M059J (cell line): ENCODE results near the gene TMEM170A. TPM values are rescaled to one million over a fixed set of nuclear protein-coding genes. Genes with fewer than 3 reads are reported as not detected.
"Not testable (repeated sequence)": the region's sequence is repeated elsewhere in the genome, so short reads cannot be mapped to it uniquely, and the experiment has no call there.

Experiments used
- DNase-seq: peaks from one replicate; pipeline ENCODE4 v3.0.0-alpha.2; 2012; ENCODE audit warnings: low read depth
- total RNA-seq: library from RNA; depleted of rRNA; stranded (reverse); fragments of >200 nt; shearing (Covaris generic); gene quantifications from 2 replicates; pipeline ENCODE4 v1.2.3, GENCODE V29; 2014

Gene TMEM170A
- total RNA-seq, 1 experiment from 2014 or later = 27.5 TPM

DNA sequence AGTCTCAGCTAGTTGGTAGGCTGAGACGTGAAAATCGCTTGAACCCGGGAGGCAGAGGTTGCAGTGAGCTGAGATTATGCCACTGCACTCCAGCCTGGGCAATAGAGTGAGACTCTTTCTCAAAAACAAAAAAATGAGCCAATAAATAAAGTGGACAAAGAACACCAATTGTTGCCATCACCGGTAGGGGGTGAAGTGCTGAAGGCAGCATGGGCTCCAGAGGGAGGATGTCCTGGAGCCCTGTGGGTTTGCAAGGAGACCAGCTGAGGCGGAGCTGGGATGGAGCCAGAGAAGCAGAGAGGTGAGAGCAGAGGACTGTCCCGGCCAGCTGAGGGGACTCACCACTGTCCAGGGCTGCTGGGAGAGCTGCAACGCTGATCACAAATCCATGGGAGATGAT lies 17.0 kb upstream of the TMEM170A start:
- DNase-seq = peak; percentile 42

GRCh38 chr16:75479421-75479990 lies 15.0 kb upstream of the TMEM170A start:
- no peak for DNase-seq

GRCh38 chr16:75478480-75479345 lies 14.2 kb upstream of the TMEM170A start:
- DNase-seq = no peak

GRCh38 chr16:75477680-75478473 lies 13.4 kb upstream of the TMEM170A start:
- peak; percentile 43 for DNase-seq

- DNase-seq = peak; percentile 69
These were observed 12.3 kb upstream of the TMEM170A start for GRCh38 chr16:75476817-75477216.

- no peak for DNase-seq
These were observed 10.9 kb upstream of the TMEM170A start for GRCh38 chr16:75475420-75475847.

DNA sequence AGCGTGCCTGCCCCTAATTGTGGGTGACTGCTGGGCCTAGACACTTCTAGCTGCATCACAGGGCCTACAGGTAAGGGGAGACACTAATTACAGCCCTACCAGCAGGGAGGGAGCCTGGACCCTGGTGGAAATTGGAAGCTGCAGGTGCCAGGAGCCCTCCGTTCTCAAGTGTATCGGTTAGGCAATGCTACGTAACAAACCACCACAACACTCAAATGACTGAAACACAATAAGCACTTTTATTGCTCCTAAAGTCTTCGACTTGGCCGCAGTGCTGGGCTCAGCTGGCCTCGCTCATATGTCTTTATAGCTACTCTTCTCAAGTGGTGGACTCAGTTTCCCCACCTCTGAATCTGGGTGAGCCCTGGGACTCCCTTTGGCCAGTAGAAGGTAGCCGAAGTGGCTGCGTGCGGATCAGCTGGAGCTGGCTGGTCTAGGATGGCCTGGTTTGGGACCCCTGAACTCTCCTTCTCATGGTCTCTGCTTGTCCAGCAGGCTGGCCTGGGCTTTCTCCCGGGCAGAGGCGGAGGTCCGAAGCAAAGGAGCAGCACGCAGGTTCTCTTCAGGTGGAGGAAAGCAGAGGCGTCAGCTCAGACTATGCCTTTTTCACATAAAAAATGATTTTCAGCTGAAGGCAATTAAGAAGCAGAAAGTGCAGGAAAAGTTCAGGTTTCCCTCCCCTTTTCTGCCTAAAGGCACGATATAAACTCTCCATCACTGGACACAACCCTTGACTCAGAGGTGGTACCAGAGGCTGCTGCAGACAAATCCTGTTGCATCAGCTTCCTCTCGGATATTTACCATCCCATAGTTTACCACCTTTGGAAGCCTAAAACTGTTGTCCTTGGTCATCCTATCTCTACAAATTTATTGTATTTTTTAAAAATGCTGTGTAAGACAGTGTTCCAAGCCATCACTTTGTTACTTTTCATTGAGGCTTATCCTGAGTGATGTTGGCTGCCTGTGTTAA lies 8.7 kb upstream of the TMEM170A start:
- DNase-seq = no peak

GRCh38 chr16:75471723-75472633 lies 7.5 kb upstream of the TMEM170A start:
- peak; percentile 67 for DNase-seq

DNA sequence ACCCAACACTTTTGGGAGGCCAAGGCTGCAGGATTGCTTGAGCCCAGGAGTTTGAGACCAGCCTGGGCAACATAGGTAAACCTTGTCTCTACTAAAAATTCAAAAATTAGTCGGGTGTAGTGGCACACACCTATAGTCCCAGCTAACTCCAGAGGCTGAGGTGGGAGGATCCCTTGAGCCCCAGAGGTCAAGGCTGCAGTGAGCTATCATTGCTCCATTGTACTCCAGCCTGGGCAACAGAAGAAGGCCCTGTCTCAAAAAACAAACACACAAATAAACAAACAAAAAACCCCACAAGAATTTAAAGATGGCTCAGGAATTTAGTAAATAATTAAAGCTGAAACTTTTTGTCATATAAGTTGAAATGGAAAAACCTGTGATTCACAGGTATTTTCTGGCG lies 2.3 kb upstream of the TMEM170A start:
- no peak for DNase-seq

GRCh38 chr16:75463389-75464121 lies 934 bp downstream of the TMEM170A start:
- DNase-seq = peak; percentile 48

- no peak for DNase-seq
These were observed 1.7 kb downstream of the TMEM170A start for GRCh38 chr16:75462806-75463205.

DNA sequence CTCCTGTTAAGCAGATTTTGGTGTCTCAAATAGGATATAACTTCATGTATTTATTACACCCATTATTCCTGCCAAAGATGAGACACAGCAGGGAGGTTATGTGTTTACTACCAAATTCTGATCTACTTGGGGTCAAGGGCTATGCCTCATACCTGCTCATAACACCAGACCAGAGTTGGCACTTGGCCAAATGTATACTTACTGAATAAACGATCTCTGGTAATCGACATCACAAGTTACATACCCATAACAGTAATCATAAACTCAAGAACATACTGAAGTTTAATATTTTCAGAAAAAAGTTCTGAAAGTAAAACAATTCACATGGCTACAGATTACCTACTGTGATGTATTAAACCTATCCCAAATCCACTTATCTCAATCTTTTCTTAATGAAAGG lies 2.9 kb downstream of the TMEM170A start:
- DNase-seq = no peak

GRCh38 chr16:75460446-75460845 lies 4.0 kb downstream of the TMEM170A start:
- no peak for DNase-seq

DNA sequence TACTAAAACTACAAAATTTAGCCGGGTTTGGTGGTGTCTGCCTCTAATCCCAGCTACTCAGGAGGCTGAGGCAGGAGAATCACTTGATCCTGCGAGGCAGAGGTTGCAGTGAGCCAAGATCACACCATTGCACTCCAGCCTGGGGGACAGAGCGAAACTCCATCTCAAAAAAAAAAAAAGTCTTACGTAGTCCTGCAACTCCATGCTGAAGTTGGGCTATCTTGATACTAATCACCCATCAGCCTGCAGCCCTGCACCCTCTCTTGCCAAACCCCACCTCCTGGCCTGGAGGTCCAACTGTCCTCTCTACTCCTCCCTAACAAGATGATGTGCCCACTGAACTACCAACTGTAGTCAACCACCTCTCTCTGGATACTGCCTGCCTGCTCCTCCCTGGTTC lies 4.8 kb downstream of the TMEM170A start:
- DNase-seq = no peak

- no peak for DNase-seq
These were observed 6.0 kb downstream of the TMEM170A start for GRCh38 chr16:75458439-75458838.

DNA sequence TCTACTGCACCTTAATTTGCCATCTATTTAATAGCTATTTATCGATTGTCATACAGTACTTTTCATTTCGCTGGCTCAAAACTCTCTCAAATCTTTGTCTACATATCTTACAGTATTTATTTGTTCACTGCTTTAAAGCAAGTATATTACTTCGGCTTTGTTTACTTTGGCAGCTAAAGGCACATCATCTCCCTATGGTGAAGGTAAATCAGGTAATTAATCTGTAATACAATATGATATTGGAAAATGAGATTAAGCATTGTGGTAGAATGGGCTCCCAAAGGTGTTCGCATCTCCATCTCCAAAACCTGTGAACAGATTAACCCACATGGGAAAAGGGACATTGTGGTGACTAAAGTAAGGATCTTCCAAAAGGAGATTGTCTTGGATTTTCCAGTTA lies 6.5 kb downstream of the TMEM170A start:
- DNase-seq = no peak

- no peak for DNase-seq
These were observed 6.9 kb downstream of the TMEM170A start for GRCh38 chr16:75457485-75458021.

DNA sequence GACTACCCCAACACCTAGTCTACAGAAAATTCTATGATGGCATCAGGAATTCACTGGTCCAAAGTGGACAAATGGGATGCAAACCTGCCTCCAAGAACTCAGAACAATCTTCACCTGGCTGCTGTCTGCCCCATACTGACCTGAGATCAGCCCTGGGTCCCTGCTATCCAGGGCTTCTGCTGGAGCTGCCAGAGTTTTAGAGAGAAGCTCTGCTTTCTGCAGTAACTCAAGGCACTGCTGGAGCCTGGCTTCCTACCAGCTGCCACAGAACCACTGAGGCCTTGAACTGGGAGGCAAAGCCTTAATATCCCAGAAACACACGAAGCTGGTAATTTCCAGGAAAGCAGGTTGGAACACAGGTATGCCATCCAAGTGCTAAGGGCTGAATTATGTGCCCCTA lies 7.5 kb downstream of the TMEM170A start:
- no peak for DNase-seq

DNA sequence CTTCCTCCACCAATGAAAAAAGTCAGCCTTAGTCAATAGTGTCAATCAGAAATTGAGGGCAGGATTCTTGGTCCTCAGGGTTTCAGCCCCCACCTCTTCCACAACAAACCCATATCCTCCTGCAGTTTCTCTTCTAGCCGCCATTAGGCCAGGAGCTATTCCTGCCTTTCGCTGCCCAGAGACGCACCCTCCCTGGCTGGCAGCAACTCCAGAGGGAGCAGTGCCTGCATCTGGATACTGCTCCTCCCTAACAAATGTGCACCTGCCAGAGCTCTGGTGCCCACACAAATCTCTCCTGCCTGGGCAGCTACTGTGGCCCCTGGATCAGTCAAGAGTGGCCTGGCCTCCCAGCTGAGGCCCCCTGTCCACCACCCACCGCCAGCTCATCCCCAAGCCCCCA lies 8.0 kb downstream of the TMEM170A start:
- DNase-seq = not testable (repeated sequence)
